NT2/D1 (cell line): ENCODE data around the gene ARFGAP3.

Source experiments
- DNase-seq: peaks from one replicate; pipeline ENCODE4 v3.0.0-alpha.2; 2011; ENCODE audit warnings: low read depth, low spot score
- H3K27me3 ChIP-seq: 2 replicates; pipeline ENCODE4 v1.6.0; 2011; ENCODE audit warnings: mild to moderate bottlenecking; ENCODE audit not compliant: insufficient read length, insufficient read depth
- H3K36me3 ChIP-seq: 2 replicates; pipeline ENCODE4 v1.6.1; 2011; ENCODE audit warnings: mild to moderate bottlenecking, low read length, mixed read lengths; ENCODE audit not compliant: insufficient read depth, insufficient read length
- H3K4me1 ChIP-seq: 2 replicates; pipeline ENCODE4 v1.5.1; 2011; ENCODE audit not compliant: insufficient read depth, insufficient read length
- H3K4me3 ChIP-seq: 2 replicates; pipeline ENCODE4 v1.5.1; 2011; ENCODE audit warnings: low read depth; ENCODE audit not compliant: insufficient read length
- H3K9ac ChIP-seq: 2 replicates; pipeline ENCODE4 v1.6.0; 2011; ENCODE audit warnings: low read depth; ENCODE audit not compliant: insufficient read length
- H3K9me3 ChIP-seq: 2 replicates; pipeline ENCODE4 v1.5.1; 2011; ENCODE audit warnings: mild to moderate bottlenecking, low read length; ENCODE audit not compliant: insufficient read depth
- SUZ12 ChIP-seq: IDR thresholded peaks from 2 replicates; pipeline ENCODE4 v1.6.1; 2011; ENCODE audit not compliant: insufficient read length, insufficient read depth; ENCODE audit errors: extremely low read depth
- YY1 ChIP-seq: IDR thresholded peaks from 2 replicates; pipeline ENCODE4 v1.6.1; 2011; ENCODE audit not compliant: insufficient read length, insufficient read depth
- ZNF274 ChIP-seq: IDR thresholded peaks from 2 replicates; pipeline ENCODE4 v1.6.1; 2011; ENCODE audit warnings: mild to moderate bottlenecking, low read depth, low read length

ARFGAP3 gene

GRCh38 chr22:42770448-42770726 lies 86.7 kb downstream of the ARFGAP3 start:
- Histone ChIP-seq H3K27me3 (no peaks in the 10 kb centered on the region), H3K9me3 (no peaks in the 10 kb centered on the region), H3K4me3 (no peak overlapping the region), H3K9ac (no peak overlapping the region), H3K36me3 (no peaks in the 10 kb centered on the region), H3K4me1 (no peaks in the 10 kb centered on the region)
- no peak for TF ChIP-seq YY1
- TF ChIP-seq SUZ12, result no peak
- no peak for TF ChIP-seq ZNF274
- DNase-seq, result no peak

- no peak for DNase-seq
- Histone ChIP-seq H3K9me3 (no peaks in the 10 kb centered on the region), H3K9ac (no peak overlapping the region), H3K4me1 (no peaks in the 10 kb centered on the region), H3K27me3 (no peaks in the 10 kb centered on the region), H3K4me3 (no peak overlapping the region), H3K36me3 (no peaks in the 10 kb centered on the region)
- TF ChIP-seq SUZ12, result no peak
- TF ChIP-seq YY1, result no peak
- no peak for TF ChIP-seq ZNF274
Measured at GRCh38 chr22:42769574-42770447, 87.3 kb downstream of the ARFGAP3 start.

GRCh38 chr22:42769238-42769573 lies 87.9 kb downstream of the ARFGAP3 start:
- H3K9ac ChIP-seq, result no peak overlapping the region
- TF ChIP-seq SUZ12, result no peak
- no peak for TF ChIP-seq YY1
- no peak for TF ChIP-seq ZNF274
- DNase-seq, result no peak
- H3K4me3 ChIP-seq, result no peak overlapping the region
- H3K27me3 ChIP-seq, result no peaks in the 10 kb centered on the region
- H3K9me3 ChIP-seq, result no peaks in the 10 kb centered on the region
- H3K4me1 ChIP-seq, result no peaks in the 10 kb centered on the region
- no peaks in the 10 kb centered on the region for H3K36me3 ChIP-seq

GRCh38 chr22:42768385-42769035 lies 88.6 kb downstream of the ARFGAP3 start:
- H3K4me1 ChIP-seq, result no peaks in the 10 kb centered on the region
- no peaks in the 10 kb centered on the region for H3K27me3 ChIP-seq
- H3K4me3 ChIP-seq, result no peak overlapping the region
- H3K9me3 ChIP-seq, result no peaks in the 10 kb centered on the region
- no peaks in the 10 kb centered on the region for H3K36me3 ChIP-seq
- no peak for TF ChIP-seq SUZ12
- TF ChIP-seq ZNF274, result no peak
- no peak for TF ChIP-seq YY1
- H3K9ac ChIP-seq, result peak overlapping the region; percentile 21
- DNase-seq, result no peak

- H3K4me3 ChIP-seq, result no peak overlapping the region
- no peaks in the 10 kb centered on the region for H3K4me1 ChIP-seq
- no peak for DNase-seq
- no peaks in the 10 kb centered on the region for H3K27me3 ChIP-seq
- H3K9ac ChIP-seq, result no peak overlapping the region
- TF ChIP-seq YY1 (no peak), SUZ12 (no peak), ZNF274 (no peak)
- H3K9me3 ChIP-seq, result no peaks in the 10 kb centered on the region
- H3K36me3 ChIP-seq, result no peaks in the 10 kb centered on the region
Measured at GRCh38 chr22:42766860-42767259, 90.2 kb downstream of the ARFGAP3 start.

- no peaks in the 10 kb centered on the region for H3K36me3 ChIP-seq
- H3K27me3 ChIP-seq, result no peaks in the 10 kb centered on the region
- DNase-seq, result no peak
- TF ChIP-seq SUZ12, result no peak
- no peak for TF ChIP-seq ZNF274
- no peak for TF ChIP-seq YY1
- H3K9me3 ChIP-seq, result no peaks in the 10 kb centered on the region
- no peak overlapping the region for H3K9ac ChIP-seq
- no peaks in the 10 kb centered on the region for H3K4me1 ChIP-seq
- no peak overlapping the region for H3K4me3 ChIP-seq
Measured at GRCh38 chr22:42764895-42765363, 92.1 kb downstream of the ARFGAP3 start.

- no peaks in the 10 kb centered on the region for H3K4me1 ChIP-seq
- H3K36me3 ChIP-seq, result no peaks in the 10 kb centered on the region
- no peak for TF ChIP-seq SUZ12
- no peak for TF ChIP-seq YY1
- TF ChIP-seq ZNF274, result no peak
- no peak overlapping the region for H3K4me3 ChIP-seq
- H3K9ac ChIP-seq, result no peak overlapping the region
- H3K27me3 ChIP-seq, result no peaks in the 10 kb centered on the region
- DNase-seq, result no peak
- H3K9me3 ChIP-seq, result no peaks in the 10 kb centered on the region
Measured at GRCh38 chr22:42763965-42764480, 93.0 kb downstream of the ARFGAP3 start.
